ENCODE results near the gene MAT1A. TPM values are rescaled to one million over a fixed set of nuclear protein-coding genes. Genes with fewer than 3 reads are reported as not detected.
A peak's percentile ranks its signal among the peaks of the same experiment; 100 is the strongest.

Gene MAT1A
- total and polyA plus RNA-seq, 8 donors: 4.7 to 15.6 (median 8.9) TPM

DNA sequence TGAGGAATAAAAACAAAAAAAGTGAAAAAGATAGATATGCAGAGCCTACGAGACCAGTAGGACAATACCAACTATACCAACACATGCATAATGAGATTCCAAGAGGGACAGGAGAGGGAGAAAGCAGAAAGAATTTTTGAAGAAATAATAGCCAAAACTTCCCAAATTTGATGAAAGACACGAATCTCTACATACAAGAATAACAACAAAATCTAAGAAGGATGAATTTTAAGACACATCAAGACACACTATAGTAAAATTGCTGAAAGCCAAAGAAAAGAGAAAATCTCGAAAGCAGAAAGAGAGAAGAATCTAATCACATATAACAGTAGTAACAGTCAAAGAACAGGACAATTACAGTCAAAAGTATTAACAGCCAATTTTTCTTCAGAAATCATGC is 7.5 kb upstream of the MAT1A start:
- Histone ChIP-seq H3K4me3 (no peak overlapping the region), H3K4me1 (no peaks in the 10 kb centered on the region), H3K36me3 (no peaks in the 10 kb centered on the region), H3K9me3 (no peaks in the 10 kb centered on the region), H3K27ac (no peak overlapping the region), H3K27me3 (no peaks in the 10 kb centered on the region)
- WGBS, 2 donors: 87 to 89% methylated on average over 3 of the region's 3 CpGs
- no peak for DNase-seq
- no peak for ATAC-seq
- TF ChIP-seq, protein P1, sequence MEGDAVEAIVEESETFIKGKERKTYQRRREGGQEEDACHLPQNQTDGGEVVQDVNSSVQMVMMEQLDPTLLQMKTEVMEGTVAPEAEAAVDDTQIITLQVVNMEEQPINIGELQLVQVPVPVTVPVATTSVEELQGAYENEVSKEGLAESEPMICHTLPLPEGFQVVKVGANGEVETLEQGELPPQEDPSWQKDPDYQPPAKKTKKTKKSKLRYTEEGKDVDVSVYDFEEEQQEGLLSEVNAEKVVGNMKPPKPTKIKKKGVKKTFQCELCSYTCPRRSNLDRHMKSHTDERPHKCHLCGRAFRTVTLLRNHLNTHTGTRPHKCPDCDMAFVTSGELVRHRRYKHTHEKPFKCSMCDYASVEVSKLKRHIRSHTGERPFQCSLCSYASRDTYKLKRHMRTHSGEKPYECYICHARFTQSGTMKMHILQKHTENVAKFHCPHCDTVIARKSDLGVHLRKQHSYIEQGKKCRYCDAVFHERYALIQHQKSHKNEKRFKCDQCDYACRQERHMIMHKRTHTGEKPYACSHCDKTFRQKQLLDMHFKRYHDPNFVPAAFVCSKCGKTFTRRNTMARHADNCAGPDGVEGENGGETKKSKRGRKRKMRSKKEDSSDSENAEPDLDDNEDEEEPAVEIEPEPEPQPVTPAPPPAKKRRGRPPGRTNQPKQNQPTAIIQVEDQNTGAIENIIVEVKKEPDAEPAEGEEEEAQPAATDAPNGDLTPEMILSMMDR (IDR thresholded peaks at IDR 0.05): no peak
- FAIRE-seq: no peak
- intact Hi-C loops (cut with DNase I): no loop called here

DNA sequence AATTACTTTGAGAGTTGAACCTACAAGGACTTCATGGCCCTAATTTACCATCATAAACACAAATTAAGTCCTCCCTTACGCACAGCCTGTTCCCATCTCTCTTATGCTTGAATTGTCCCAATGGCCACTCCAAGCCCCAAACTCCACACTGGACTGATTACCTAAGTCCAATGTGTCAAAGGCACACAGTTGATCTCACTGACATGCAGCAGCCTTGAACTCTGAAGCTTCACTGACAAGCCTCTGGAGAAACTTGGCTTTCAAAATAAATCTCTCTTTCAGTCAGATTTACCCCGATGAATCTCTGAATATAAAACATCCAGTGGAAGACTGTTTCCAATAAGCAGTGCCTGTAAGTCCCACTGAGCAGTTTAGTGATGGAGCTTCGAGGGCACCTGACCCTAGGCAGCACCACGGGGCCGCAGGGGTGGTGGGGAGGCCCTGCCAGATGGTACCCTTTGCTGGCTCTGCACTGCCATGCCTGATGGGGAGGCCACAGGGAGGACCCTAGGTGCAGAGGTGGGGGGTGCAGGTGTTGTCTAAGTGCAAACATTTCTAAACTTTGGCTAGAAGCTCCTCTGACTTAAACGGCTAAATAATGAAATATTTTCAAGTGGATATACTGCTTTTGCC is 3.3 kb upstream of the MAT1A start:
- H3K27me3 ChIP-seq: no peaks in the 10 kb centered on the region
- intact Hi-C loops (cut with DNase I): no loop called here
- H3K4me3 ChIP-seq: no peak overlapping the region
- H3K4me1 ChIP-seq: peaks cover 11 to 15% (median 14%) of the 10 kb centered on the region in 3 donors
- no peak for ATAC-seq
- H3K36me3 ChIP-seq: no peaks in the 10 kb centered on the region
- DNase-seq: no peak
- FAIRE-seq: no peak
- no peaks in the 10 kb centered on the region for H3K9me3 ChIP-seq
- TF ChIP-seq, protein P1 (IDR thresholded peaks at IDR 0.05): no peak
- H3K27ac ChIP-seq: no peak overlapping the region
- 79 to 85% methylated on average over 6 of the region's 6 CpGs for WGBS, 2 donors

DNA sequence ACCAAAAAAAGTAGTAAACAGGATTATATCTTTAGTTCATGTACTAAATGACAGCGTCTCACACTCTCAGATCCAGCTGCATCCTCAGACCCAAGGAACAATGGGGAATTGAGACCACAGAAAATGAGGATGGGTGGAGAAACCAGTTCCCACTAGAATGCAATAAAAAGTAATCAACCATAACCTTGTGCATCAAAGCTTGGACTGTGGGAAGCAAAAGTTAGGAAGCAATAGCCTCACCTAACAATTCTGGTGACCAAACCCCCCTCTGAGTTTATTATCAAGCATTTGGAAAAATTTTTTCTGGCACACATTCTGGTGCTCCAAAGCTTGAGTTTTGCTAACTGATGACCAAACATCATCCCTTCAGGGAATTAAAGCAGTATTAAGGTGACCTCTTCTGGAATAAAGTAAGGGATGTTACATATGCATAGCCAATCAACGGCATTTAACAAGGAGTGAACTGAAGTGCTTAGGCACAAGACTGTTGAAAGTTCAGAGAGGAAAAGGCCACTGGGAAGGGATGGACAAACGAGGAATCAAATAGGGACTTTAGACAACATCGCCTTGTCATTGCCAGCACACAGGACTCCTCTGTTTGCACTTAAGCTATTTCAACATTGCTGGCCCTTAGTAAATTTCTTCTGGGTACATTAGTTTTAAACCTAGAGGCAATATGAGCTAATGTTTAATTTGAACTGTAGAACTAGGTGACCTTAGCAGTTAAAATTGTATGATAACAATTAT is 1.2 kb upstream of the MAT1A start:
- intact Hi-C loops (cut with DNase I): no loop called here
- H3K9me3 ChIP-seq: no peaks in the 10 kb centered on the region
- TF ChIP-seq, protein P1 (IDR thresholded peaks at IDR 0.05): no peak
- H3K4me3 ChIP-seq: no peak overlapping the region
- ATAC-seq: peak in 2 of 4 donors; percentile 3 to 14
- peak overlapping the region in 3 of 4 donors; percentile 67 to 85 (median 80) for H3K27ac ChIP-seq
- 18 to 20% methylated on average over 4 of the region's 4 CpGs for WGBS, 2 donors
- peaks cover 14 to 26% (median 15%) of the 10 kb centered on the region in 3 donors for H3K4me1 ChIP-seq
- no peak for FAIRE-seq
- DNase-seq: no peak
- no peaks in the 10 kb centered on the region for H3K27me3 ChIP-seq
- H3K36me3 ChIP-seq: no peaks in the 10 kb centered on the region

DNA sequence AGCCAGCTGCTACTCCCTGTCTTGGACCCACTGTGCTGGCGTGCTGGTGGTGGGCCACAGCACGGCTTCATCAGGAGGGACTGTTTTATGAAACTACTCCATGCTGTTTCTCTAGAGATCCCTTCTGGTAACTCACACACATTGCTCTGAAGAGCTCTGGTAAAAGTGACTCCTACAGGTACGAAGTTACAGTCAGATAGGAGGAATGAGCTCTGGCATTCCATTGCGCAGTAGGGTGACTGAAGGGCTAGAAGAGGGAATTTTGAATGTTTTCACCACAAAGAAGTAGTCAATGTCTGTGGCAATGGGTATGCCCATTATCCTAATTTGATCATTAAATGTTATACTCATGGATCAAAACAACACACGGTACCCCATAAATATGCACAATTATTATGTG is 609 bp downstream of the MAT1A start:
- ATAC-seq: peak; percentile 26 to 63 (median 50)
- 42 to 50% methylated on average over 5 of the region's 5 CpGs for WGBS, 2 donors

More for the DNA sequence above, 609 bp downstream of the MAT1A start:
- no peak for FAIRE-seq
- H3K27me3 ChIP-seq: no peaks in the 10 kb centered on the region
- no peak for DNase-seq
- intact Hi-C loops (cut with DNase I): no loop called here
- peak overlapping the region in 2 of 4 donors; percentile 80 to 85 for H3K27ac ChIP-seq
- TF ChIP-seq, protein P1 (IDR thresholded peaks at IDR 0.05): no peak
- no peaks in the 10 kb centered on the region for H3K9me3 ChIP-seq
- peak overlapping the region in 3 of 4 donors; percentile 3 to 22 (median 21) for H3K4me3 ChIP-seq
- peaks cover 14 to 26% (median 15%) of the 10 kb centered on the region in 3 donors for H3K4me1 ChIP-seq
- no peaks in the 10 kb centered on the region for H3K36me3 ChIP-seq
